SK-N-SH treated with all-trans-retinoic acid at 6 μM for 48 hours (cell line): ENCODE results near the gene STRA8.
A peak's percentile ranks its signal among the peaks of the same experiment; 100 is the strongest.

Source experiments
- ATAC-seq: fragments of 200-7000 bp; cut with Tn5 transposase; 3 replicates; pipeline ENCODE4 v1.9.1; 2020; ENCODE audit warnings: mild to moderate bottlenecking, moderate library complexity
- ARNTL ChIP-seq: fragments of 450-650 bp; formaldehyde crosslinking; IDR thresholded peaks from 2 replicates; pipeline ENCODE4 v1.5.0; 2020; ENCODE audit warnings: low read depth, mild to moderate bottlenecking, moderate library complexity, borderline replicate concordance
- BACH2 ChIP-seq: fragments of 250-450 bp; sonication (Bioruptor Pico); IDR thresholded peaks from 2 replicates; pipeline ENCODE4 v1.9.0; 2021; ENCODE audit warnings: mild to moderate bottlenecking, borderline replicate concordance
- CREB5 ChIP-seq: fragments of 250-450 bp; sonication (Bioruptor Pico); IDR thresholded peaks from 2 replicates; pipeline ENCODE4 v1.5.1; 2020; ENCODE audit warnings: low read depth, mild to moderate bottlenecking, moderate library complexity
- CSDC2 ChIP-seq: fragments of 250-450 bp; sonication (Bioruptor Pico); IDR thresholded peaks from 2 replicates; pipeline ENCODE4 v1.5.0; 2020; ENCODE audit warnings: mild to moderate bottlenecking, moderate library complexity
- GLIS3 ChIP-seq: fragments of 250-450 bp; sonication (Bioruptor Pico); IDR thresholded peaks from 2 replicates; pipeline ENCODE4 v1.5.0; 2020; ENCODE audit warnings: mild to moderate bottlenecking, moderate library complexity
- POU6F1 ChIP-seq: fragments of 250-450 bp; sonication (Bioruptor Pico); IDR thresholded peaks from 2 replicates; pipeline ENCODE4 v1.8.0; 2021; ENCODE audit warnings: low read depth, mild to moderate bottlenecking, moderate library complexity, borderline replicate concordance
- PPARA ChIP-seq: fragments of 250-450 bp; sonication (Bioruptor Pico); IDR thresholded peaks from 2 replicates; pipeline ENCODE4 v1.5.0; 2020; ENCODE audit warnings: mild to moderate bottlenecking, borderline replicate concordance
- TCF4 ChIP-seq: fragments of 250-450 bp; sonication (Bioruptor Pico); IDR thresholded peaks from 2 replicates; pipeline ENCODE4 v1.8.0; 2021; ENCODE audit warnings: mild to moderate bottlenecking, moderate library complexity, borderline replicate concordance
- TSHZ2 ChIP-seq: fragments of 250-450 bp; sonication (Bioruptor Pico); IDR thresholded peaks from 2 replicates; pipeline ENCODE4 v1.5.0; 2020; ENCODE audit warnings: mild to moderate bottlenecking, moderate library complexity
- ZC3H10 ChIP-seq: fragments of 250-450 bp; sonication (Bioruptor Pico); IDR thresholded peaks from 2 replicates; pipeline ENCODE4 v1.5.1; 2021; ENCODE audit warnings: mild to moderate bottlenecking, moderate library complexity
- ZFP3 ChIP-seq: fragments of 250-450 bp; sonication (Bioruptor Pico); IDR thresholded peaks from 2 replicates; pipeline ENCODE4 v1.5.0; 2020; ENCODE audit warnings: mild to moderate bottlenecking, moderate library complexity
- ZFP30 ChIP-seq: fragments of 450-650 bp; formaldehyde crosslinking; IDR thresholded peaks from 2 replicates; pipeline ENCODE4 v1.5.0; 2022; ENCODE audit warnings: mild to moderate bottlenecking, moderate library complexity
- ZNF565 ChIP-seq: fragments of 450-650 bp; formaldehyde crosslinking; conservative IDR thresholded peaks from 2 replicates; pipeline ENCODE4 v1.5.0; 2020; ENCODE audit warnings: low read depth, mild to moderate bottlenecking, moderate library complexity
- ZNF70 ChIP-seq: fragments of 450-650 bp; formaldehyde crosslinking; IDR thresholded peaks from 2 replicates; pipeline ENCODE4 v1.5.0; 2020; ENCODE audit warnings: mild to moderate bottlenecking, moderate library complexity
- ZNF8 ChIP-seq: fragments of 450-650 bp; formaldehyde crosslinking; IDR thresholded peaks from 2 replicates; pipeline ENCODE4 v1.5.0; 2020; ENCODE audit warnings: mild to moderate bottlenecking, moderate library complexity
- TF ChIP-seq, protein P1 (sequence below): fragments of 250-450 bp; sonication (Bioruptor Pico); IDR thresholded peaks from 2 replicates; pipeline ENCODE4 v1.8.0; 2020; ENCODE audit warnings: mild to moderate bottlenecking, moderate library complexity, borderline replicate concordance
- TF ChIP-seq, protein P2 (sequence below): fragments of 250-450 bp; sonication (Bioruptor Pico); IDR thresholded peaks from 2 replicates; pipeline ENCODE4 v1.5.1; 2021; ENCODE audit warnings: mild to moderate bottlenecking, moderate library complexity

STRA8 gene

DNA sequence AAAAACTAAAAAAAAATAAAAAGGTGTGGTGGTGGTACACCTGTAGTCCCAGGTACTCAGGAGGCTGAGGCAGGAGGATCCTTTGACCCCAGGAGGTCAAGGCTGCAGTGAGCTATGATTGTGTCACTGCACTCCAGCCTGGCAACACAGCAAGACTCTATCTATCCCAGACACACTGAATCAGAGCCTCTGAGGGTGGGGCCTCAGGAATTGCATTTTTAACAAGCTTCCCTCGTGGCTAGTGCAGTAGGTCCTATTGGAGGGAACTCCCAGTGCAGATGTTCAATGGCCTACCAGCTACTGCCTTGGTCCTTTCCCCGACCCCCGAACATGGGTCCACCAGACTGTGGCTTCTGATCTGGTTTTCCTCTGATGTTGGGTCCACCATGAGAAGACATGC, 14.9 kb downstream of the STRA8 start (continued):
- TF ChIP-seq CREB5 (CRISPR knock-in tag): no peak

- TF ChIP-seq ZNF8 (CRISPR knock-in tag) (no peak), TCF4 (no peak), BACH2 (CRISPR knock-in tag) (no peak), ZC3H10 (CRISPR knock-in tag) (no peak), ZFP30 (CRISPR knock-in tag) (no peak), ZNF565 (CRISPR knock-in tag) (no peak), TSHZ2 (CRISPR knock-in tag) (no peak)
- TF ChIP-seq, protein P1, sequence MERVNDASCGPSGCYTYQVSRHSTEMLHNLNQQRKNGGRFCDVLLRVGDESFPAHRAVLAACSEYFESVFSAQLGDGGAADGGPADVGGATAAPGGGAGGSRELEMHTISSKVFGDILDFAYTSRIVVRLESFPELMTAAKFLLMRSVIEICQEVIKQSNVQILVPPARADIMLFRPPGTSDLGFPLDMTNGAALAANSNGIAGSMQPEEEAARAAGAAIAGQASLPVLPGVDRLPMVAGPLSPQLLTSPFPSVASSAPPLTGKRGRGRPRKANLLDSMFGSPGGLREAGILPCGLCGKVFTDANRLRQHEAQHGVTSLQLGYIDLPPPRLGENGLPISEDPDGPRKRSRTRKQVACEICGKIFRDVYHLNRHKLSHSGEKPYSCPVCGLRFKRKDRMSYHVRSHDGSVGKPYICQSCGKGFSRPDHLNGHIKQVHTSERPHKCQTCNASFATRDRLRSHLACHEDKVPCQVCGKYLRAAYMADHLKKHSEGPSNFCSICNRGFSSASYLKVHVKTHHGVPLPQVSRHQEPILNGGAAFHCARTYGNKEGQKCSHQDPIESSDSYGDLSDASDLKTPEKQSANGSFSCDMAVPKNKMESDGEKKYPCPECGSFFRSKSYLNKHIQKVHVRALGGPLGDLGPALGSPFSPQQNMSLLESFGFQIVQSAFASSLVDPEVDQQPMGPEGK (CRISPR knock-in tag): no peak
- ATAC-seq: no peak
Measured at GRCh38 chr7:135251496-135252391, 18.1 kb downstream of the STRA8 start.

DNA sequence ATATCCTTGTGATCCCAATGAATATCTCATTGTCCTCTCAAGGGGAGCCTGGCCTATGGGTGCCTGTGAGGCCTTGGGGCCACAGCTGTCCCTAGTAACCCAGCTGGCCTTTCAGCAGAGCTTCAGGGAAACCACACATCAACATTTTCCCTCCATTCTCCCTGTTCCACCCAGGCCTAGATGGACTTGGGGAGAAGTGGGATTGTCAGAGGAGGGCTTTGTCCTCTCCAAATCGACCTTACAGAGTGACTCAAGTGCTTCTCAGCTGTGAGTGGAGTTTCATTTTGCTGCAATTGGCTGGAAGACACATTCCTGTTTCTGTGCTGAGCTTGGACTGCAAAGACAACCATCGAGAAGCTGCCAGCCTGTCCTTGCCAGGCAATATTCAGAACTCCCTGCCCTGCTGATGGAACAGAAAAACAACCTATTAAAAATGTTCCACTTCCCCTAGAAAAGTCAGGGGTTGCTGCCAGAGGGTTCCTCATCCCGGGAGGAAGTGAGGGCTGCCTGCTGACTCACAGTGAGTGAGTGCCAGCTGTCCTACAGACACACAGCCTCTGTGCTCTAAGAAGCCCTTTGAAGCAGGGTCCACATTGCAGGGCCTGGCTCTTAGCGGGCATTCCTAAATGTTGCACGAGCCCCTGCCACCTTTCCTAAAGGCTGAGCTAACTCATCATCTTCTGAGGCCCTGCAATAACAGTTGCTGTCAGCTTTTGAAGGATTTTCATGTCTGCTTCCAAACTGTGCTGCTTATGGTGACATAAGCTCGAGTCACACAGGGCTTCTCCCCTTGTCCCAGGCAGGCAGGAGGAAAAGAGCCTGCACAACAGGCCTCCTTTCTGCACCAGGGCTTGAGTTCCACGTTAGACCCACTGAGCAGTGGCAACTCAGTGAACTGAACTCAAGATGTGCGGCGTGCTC, 20.5 kb downstream of the STRA8 start:
- peak; percentile 94 for ATAC-seq
- 0 out of 2 replicates have a peak, but pooled peaks have one; percentile 35 for TF ChIP-seq ZFP3 (CRISPR knock-in tag)
- TF ChIP-seq ARNTL (CRISPR knock-in tag): no peak
- TF ChIP-seq, all 23 proteins: peak for 1

DNA sequence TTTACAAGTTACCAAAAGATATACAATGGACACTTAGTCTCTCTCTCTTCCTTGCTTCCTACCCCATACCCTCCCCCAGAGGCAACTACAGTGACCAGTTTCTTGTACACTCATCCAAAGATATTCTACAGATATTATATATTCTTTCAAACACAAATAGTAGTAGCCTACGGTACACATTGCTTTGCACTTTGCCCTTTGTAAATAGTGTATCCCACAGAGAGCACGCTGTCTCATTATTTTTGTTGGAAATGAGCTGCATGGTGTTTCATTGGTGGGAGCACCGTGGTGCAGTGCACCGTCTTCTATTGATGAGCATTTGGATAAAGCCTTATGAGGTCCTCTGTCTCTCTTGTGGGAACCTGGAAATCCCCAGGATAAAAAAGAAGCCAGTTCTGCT, 24.2 kb downstream of the STRA8 start:
- TF ChIP-seq, protein P2, sequence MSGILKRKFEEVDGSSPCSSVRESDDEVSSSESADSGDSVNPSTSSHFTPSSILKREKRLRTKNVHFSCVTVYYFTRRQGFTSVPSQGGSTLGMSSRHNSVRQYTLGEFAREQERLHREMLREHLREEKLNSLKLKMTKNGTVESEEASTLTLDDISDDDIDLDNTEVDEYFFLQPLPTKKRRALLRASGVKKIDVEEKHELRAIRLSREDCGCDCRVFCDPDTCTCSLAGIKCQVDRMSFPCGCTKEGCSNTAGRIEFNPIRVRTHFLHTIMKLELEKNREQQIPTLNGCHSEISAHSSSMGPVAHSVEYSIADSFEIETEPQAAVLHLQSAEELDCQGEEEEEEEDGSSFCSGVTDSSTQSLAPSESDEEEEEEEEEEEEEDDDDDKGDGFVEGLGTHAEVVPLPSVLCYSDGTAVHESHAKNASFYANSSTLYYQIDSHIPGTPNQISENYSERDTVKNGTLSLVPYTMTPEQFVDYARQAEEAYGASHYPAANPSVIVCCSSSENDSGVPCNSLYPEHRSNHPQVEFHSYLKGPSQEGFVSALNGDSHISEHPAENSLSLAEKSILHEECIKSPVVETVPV: no peak
- TF ChIP-seq GLIS3 (no peak), ZC3H10 (CRISPR knock-in tag) (no peak), TSHZ2 (CRISPR knock-in tag) (no peak), ZNF70 (CRISPR knock-in tag) (no peak), POU6F1 (no peak), BACH2 (CRISPR knock-in tag) (no peak), PPARA (CRISPR knock-in tag) (no peak), CSDC2 (CRISPR knock-in tag) (no peak)
- ATAC-seq: no peak
